ENCODE measurements around the gene CFAP161.

- TF ChIP-seq EZH2 (IDR thresholded peaks at IDR 0.05; ENCODE audit: borderline replicate concordance, low read depth, low read length, severe bottlenecking) (no peak), CTCF (IDR thresholded peaks at IDR 0.05; ENCODE audit: borderline replicate concordance, extremely low read depth, low read length, poor library complexity, severe bottlenecking) (no peak)
These were observed 42.3 kb downstream of the CFAP161 start for GRCh38 chr15:81176291-81176893.
